Nephron progenitor cell (in vitro differentiated cells): Measurements from ENCODE around the gene KYAT1.

Experiments used
- DNase-seq: peaks from one replicate; pipeline ENCODE4 v3.0.0; 2021
- H3K27ac Mint-ChIP-seq: 2 replicates; pipeline ENCODE4 v1.8.0; 2021; ENCODE audit warnings: mild to moderate bottlenecking, moderate library complexity, mixed read lengths
- H3K27me3 Mint-ChIP-seq: 2 replicates; pipeline ENCODE4 v1.8.0; 2021; ENCODE audit warnings: mild to moderate bottlenecking, low read depth, mixed read lengths; ENCODE audit not compliant: poor library complexity
- H3K36me3 Mint-ChIP-seq: 2 replicates; pipeline ENCODE4 v1.8.0; 2021; ENCODE audit warnings: low read depth, mixed read lengths
- H3K4me1 Mint-ChIP-seq: 2 replicates; pipeline ENCODE4 v1.8.0; 2021; ENCODE audit warnings: mixed read lengths
- H3K4me3 Mint-ChIP-seq: 2 replicates; pipeline ENCODE4 v1.8.0; 2021; ENCODE audit warnings: mild to moderate bottlenecking, moderate library complexity, mixed read lengths
- H3K9me3 Mint-ChIP-seq: 2 replicates; pipeline ENCODE4 v1.8.0; 2021; ENCODE audit warnings: mild to moderate bottlenecking, moderate library complexity, mixed read lengths
- TF ChIP-seq, protein P1 (sequence below): fragments of 200-600 bp; sonication (generic); IDR thresholded peaks from 2 replicates; pipeline ENCODE4 v1.5.0; 2021; ENCODE audit warnings: antibody characterized with exemption

Gene KYAT1

DNA sequence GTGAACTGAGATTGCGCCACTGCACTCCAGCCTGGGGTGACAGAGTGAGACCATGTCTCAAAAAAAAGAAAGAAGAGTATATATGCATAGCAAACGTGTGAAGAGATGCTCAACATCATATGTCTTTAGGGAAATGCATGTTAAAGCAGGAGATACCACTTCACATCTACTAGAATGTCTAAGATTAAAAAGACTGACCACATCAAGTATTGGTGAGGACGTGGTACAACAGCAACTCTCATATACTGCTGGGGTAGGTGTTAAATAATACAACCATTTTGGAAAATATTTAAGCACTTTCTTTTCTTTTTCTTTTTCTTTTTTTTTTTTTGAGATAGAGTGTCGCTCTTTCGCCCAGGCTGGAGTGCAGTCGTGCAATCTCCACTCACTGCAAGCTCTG lies 96.3 kb downstream of the KYAT1 start:
- TF ChIP-seq, protein P1, sequence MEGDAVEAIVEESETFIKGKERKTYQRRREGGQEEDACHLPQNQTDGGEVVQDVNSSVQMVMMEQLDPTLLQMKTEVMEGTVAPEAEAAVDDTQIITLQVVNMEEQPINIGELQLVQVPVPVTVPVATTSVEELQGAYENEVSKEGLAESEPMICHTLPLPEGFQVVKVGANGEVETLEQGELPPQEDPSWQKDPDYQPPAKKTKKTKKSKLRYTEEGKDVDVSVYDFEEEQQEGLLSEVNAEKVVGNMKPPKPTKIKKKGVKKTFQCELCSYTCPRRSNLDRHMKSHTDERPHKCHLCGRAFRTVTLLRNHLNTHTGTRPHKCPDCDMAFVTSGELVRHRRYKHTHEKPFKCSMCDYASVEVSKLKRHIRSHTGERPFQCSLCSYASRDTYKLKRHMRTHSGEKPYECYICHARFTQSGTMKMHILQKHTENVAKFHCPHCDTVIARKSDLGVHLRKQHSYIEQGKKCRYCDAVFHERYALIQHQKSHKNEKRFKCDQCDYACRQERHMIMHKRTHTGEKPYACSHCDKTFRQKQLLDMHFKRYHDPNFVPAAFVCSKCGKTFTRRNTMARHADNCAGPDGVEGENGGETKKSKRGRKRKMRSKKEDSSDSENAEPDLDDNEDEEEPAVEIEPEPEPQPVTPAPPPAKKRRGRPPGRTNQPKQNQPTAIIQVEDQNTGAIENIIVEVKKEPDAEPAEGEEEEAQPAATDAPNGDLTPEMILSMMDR: no peak
- Mint-ChIP-seq H3K36me3 (no peaks in the 10 kb centered on the region), H3K9me3 (peaks cover 21% of the 10 kb centered on the region), H3K4me3 (no peak overlapping the region), H3K27ac (no peak overlapping the region), H3K27me3 (peaks cover 7% of the 10 kb centered on the region), H3K4me1 (peaks cover 16% of the 10 kb centered on the region)
- no peak for DNase-seq
